Erythroblast (primary cell): ENCODE data around the gene S1PR5.
A peak's percentile ranks its signal among the peaks of the same experiment; 100 is the strongest.

Experiments
- DNase-seq, 2 experiments: peaks; one replicate each; lab custom pipeline; 2025; lab: John Stamatoyannopoulos, UW
- GATA1 ChIP-seq: IDR thresholded peaks from 2 replicates; pipeline ENCODE4 v1.6.1; 2011; ENCODE audit warnings: low read depth, mild to moderate bottlenecking, control low read depth, low read length, moderate library complexity
- POLR2A ChIP-seq: IDR thresholded peaks from 2 replicates; pipeline ENCODE4 v1.6.1; 2011; ENCODE audit warnings: mild to moderate bottlenecking, low read length

The S1PR5 gene

GRCh38 chr19:10514211-10515145 is 2.8 kb downstream of the S1PR5 start:
- no peak for TF ChIP-seq GATA1
- no peak for TF ChIP-seq POLR2A
- peak; percentile 39 to 56 for DNase-seq

DNA sequence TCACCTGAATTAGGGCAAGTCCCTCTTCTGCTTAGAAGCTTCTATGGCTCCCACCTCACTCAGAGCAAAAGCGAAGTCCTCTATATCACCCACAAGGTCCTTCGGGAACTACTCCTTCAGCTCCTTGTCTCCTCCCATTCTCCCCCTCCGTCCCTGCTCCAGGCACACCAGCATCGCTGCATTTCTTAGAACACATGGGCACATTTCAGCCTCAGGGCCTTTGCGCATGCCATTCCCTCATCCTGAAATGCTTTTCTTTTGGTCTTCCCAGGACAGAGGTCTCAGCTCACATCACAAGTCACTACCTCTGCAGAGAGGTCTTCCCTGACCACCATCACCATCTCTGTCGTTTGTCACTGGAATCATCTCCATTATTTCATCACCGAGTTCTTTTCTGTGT is 4.0 kb downstream of the S1PR5 start:
- no peak for DNase-seq
- TF ChIP-seq POLR2A: no peak
- TF ChIP-seq GATA1: no peak

GRCh38 chr19:10510301-10510802 is 6.9 kb downstream of the S1PR5 start:
- peak; percentile 62 to 63 for DNase-seq

DNA sequence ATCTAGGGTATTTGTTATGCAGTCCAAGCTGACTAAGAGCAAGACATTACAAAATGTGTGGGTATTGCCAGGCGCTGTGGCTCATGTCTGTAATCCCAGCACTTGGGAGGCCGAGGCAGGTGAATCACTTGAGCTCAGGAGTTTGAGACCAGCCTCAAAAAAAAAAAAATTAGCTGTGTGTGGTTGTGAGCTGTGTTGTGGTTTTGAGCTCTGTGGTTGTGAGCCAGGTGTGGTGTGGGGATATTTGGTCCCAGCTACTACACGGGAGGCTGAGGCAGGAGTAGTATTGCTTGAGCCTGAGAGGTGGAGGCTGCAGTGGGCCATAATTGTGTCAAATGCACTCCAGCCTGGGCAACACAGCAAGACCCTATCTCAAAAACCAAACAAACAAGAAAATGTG is 8.5 kb downstream of the S1PR5 start:
- DNase-seq: no peak
- TF ChIP-seq GATA1 (no peak), POLR2A (no peak)

More at GRCh38 chr19:10510301-10510802, 6.9 kb downstream of the S1PR5 start:
- TF ChIP-seq POLR2A (no peak), GATA1 (no peak)

DNA sequence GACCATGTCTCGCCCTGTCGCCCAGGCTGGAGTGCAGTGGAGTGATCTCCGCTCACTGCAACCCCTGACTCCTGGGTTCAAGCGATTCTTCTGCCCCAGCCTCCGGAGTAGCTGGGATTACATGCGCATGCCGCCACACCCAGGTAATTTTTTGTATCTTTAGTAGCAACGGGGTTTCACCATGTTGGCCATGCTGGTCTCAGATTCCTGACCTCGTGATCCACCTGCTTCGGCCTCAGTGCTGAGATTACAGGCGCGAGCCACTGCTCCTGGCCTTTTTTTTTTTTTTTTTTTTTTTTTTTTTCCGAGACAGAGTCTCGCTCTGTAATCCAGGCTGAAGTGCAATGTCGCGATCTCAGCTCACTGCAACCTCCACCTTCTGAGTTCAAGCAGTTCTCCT is 9.2 kb downstream of the S1PR5 start:
- TF ChIP-seq GATA1: no peak
- no peak for TF ChIP-seq POLR2A
- no peak for DNase-seq

DNA sequence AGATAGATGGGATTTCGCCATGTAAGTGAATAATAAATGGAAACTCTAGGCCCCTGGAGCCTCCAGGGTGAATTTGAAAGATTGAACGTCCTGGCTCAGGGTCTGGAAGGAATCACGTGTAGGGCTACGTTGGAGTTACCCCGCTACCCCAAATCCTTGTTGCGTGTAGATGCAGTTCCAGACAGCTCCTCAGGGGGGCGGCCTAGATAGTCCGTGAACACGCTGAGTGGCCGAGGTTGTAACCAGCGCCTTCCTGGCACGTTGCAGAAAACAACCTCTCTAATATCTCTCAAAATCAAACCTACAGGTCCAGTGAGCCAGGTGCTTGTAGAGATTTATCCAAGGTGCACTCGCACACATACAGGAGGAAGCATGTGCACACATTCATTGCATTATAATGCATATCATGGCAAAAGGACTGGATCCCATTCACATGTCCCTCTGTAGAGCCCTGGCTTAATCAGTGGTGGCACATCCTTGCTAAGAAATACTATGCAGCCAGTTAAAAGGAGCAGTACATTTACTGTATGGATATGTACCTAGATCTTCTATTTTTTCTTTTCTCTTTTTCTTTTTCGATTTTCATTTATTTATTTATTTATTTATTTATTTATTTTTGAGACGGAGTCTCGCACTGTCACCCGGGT is 11.5 kb downstream of the S1PR5 start:
- TF ChIP-seq GATA1: no peak
- no peak for TF ChIP-seq POLR2A
- peak; percentile 84 to 89 for DNase-seq

- DNase-seq: peak; percentile 78 to 82
- TF ChIP-seq POLR2A (no peak), GATA1 (no peak)
Measured at GRCh38 chr19:10503002-10503789, 14.1 kb downstream of the S1PR5 start, which contains the start of gene KEAP1. Gene KEAP1 (minus strand): TSS chr19:10503356. CDS start chr19:10500033, 3,323 bp downstream.

GRCh38 chr19:10502524-10503001 is 14.7 kb downstream of the S1PR5 start:
- TF ChIP-seq POLR2A (peak; percentile 92), GATA1 (no peak)
- DNase-seq: peak; percentile 97 to 98

DNA sequence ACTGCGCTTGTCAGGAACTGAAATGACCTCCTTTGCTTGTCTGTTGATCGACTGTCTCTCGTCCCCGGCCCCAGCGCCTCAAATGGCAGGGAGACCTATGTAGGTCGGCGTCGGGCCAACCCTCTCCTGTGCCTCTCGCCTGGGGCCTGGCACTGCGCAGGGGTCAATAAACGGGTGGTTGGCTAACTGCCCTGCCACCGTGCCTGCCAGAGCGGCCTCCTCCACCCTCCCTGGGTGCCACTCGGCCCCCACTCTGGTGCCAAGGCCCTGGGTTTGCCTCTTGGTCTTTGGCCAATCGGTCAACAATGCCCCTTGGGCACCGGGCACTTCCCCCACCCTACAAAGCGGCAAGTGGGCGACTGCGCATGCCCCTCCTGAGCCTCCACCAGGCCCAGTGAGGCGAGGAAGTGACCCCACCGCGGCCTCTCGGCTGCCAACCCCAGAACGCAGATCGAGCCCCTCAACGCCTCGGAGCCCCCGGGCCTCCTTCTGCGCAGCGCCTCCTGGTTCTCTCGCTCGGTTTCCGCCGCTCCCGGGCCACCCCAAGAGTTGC is 15.2 kb downstream of the S1PR5 start:
- DNase-seq: peak; percentile 71 to 80
- TF ChIP-seq POLR2A: no peak
- TF ChIP-seq GATA1: no peak

DNA sequence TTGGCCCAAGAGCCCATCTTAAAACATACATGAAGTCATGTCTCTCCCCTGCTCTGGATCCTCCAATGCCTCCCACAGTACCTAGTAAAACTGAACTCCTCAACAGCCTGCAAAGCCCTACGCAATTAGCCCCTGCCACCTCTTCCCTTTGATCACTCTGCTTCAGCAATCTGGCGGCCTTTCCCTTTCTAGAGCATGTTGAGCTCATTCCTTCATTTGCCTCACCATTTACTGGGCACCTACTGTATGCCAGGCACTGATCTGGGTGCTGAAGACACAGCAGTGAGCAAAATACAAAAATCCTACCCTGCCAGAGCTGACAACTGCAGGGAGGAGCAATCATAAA is 17.0 kb downstream of the S1PR5 start:
- TF ChIP-seq GATA1: no peak
- TF ChIP-seq POLR2A: no peak
- DNase-seq: no peak

GRCh38 chr19:10499550-10500246 is 17.5 kb downstream of the S1PR5 start:
- TF ChIP-seq GATA1 (no peak), POLR2A (no peak)
- DNase-seq: no peak

DNA sequence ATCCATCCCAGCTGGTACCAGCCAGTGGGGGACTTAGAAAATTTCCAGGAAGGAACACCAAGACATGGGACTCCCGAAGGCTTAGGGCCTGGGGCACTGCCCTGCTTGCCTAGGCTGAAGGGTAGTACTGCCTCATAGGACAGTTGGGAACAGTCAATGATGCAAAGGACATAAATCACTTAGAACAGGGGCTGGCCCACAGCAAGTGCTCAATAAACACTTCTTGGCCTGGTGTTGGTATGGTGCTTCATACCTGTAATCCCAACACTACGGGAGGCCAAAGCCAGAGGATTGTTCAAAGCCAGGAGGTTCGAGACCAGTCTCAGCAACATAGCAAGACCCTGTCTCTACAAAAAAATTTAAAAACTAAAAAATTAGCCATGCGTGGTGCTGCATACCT is 19.9 kb downstream of the S1PR5 start:
- TF ChIP-seq GATA1 (no peak), POLR2A (no peak)
- no peak for DNase-seq

DNA sequence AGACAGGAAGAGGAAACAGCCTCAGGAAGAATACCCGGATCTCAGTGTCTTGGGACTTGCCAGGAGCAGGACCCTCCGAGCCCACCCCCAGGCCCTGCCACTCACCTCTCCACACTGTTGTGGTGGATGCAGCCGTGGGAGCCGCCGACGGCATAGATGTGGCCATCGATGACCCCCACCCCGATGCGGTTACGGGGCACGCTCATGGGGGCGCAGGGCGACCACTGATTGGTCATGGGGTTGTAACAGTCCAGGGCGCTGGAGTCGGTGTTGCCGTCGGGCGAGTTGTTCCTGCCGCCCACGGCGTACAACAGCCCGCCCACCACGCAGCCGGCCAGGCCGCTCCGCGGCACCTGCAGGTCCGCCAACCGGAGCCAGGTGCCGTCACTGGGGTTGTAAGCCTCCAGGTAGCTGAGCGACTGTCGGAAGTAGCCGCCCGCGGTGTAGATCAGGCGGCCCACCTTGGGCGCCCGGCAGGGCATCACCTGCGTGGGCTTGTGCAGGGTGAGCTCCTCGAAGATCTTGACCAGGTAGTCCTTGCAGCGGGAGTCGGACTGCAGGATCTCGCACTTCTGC is 25.7 kb downstream of the S1PR5 start:
- no peak for DNase-seq
- TF ChIP-seq GATA1 (no peak), POLR2A (no peak)

- TF ChIP-seq GATA1 (no peak), POLR2A (no peak)
- DNase-seq: no peak
Measured at GRCh38 chr19:10486551-10486950, 30.7 kb downstream of the S1PR5 start.
